Measurements from ENCODE around the gene ZNF592. TPM values are rescaled to one million over a fixed set of nuclear protein-coding genes. Genes with fewer than 3 reads are reported as not detected.
"Not testable (repeated sequence)": the region's sequence is repeated elsewhere in the genome, so short reads cannot be mapped to it uniquely, and the experiment has no call there.

Gene ZNF592, protein sequence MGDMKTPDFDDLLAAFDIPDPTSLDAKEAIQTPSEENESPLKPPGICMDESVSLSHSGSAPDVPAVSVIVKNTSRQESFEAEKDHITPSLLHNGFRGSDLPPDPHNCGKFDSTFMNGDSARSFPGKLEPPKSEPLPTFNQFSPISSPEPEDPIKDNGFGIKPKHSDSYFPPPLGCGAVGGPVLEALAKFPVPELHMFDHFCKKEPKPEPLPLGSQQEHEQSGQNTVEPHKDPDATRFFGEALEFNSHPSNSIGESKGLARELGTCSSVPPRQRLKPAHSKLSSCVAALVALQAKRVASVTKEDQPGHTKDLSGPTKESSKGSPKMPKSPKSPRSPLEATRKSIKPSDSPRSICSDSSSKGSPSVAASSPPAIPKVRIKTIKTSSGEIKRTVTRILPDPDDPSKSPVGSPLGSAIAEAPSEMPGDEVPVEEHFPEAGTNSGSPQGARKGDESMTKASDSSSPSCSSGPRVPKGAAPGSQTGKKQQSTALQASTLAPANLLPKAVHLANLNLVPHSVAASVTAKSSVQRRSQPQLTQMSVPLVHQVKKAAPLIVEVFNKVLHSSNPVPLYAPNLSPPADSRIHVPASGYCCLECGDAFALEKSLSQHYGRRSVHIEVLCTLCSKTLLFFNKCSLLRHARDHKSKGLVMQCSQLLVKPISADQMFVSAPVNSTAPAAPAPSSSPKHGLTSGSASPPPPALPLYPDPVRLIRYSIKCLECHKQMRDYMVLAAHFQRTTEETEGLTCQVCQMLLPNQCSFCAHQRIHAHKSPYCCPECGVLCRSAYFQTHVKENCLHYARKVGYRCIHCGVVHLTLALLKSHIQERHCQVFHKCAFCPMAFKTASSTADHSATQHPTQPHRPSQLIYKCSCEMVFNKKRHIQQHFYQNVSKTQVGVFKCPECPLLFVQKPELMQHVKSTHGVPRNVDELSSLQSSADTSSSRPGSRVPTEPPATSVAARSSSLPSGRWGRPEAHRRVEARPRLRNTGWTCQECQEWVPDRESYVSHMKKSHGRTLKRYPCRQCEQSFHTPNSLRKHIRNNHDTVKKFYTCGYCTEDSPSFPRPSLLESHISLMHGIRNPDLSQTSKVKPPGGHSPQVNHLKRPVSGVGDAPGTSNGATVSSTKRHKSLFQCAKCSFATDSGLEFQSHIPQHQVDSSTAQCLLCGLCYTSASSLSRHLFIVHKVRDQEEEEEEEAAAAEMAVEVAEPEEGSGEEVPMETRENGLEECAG (N-terminal part only)
- 10 to 100 TPM; 18.3 to 25.0 (median 21.4) TPM for polyA plus RNA-seq (ENCODE audit: insufficient read length in 10 of 10)
- long read RNA-seq, donor 1, partial matches to known transcripts, result 5 of 5 reads
- long read RNA-seq, donor 1, other reads (novel, unspliced or antisense), result 0 of 5 reads
- long read RNA-seq, donor 2, full-length matches to known transcripts, result 1 of 1 reads
- long read RNA-seq, donor 2, partial matches to known transcripts, result 0 of 1 reads
- long read RNA-seq, donor 2, other reads (novel, unspliced or antisense), result 0 of 1 reads
- long read RNA-seq, donor 3, result 0 reads
- long read RNA-seq, donor 4, full-length matches to known transcripts, result 2 of 2 reads
- long read RNA-seq, donor 4, partial matches to known transcripts, result 0 of 2 reads
- long read RNA-seq, donor 4, other reads (novel, unspliced or antisense), result 0 of 2 reads
- long read RNA-seq, donor 5, partial matches to known transcripts, result 16 of 16 reads
- long read RNA-seq, donor 5, other reads (novel, unspliced or antisense), result 0 of 16 reads
- long read RNA-seq, donor 6, full-length matches to known transcripts, result 3 of 3 reads
- long read RNA-seq, donor 6, partial matches to known transcripts, result 0 of 3 reads
- long read RNA-seq, donor 6, other reads (novel, unspliced or antisense), result 0 of 3 reads
- long read RNA-seq, donor 7, result 0 reads
- long read RNA-seq, donor 8, result 0 reads
- long read RNA-seq, donor 9, result 0 reads

DNA sequence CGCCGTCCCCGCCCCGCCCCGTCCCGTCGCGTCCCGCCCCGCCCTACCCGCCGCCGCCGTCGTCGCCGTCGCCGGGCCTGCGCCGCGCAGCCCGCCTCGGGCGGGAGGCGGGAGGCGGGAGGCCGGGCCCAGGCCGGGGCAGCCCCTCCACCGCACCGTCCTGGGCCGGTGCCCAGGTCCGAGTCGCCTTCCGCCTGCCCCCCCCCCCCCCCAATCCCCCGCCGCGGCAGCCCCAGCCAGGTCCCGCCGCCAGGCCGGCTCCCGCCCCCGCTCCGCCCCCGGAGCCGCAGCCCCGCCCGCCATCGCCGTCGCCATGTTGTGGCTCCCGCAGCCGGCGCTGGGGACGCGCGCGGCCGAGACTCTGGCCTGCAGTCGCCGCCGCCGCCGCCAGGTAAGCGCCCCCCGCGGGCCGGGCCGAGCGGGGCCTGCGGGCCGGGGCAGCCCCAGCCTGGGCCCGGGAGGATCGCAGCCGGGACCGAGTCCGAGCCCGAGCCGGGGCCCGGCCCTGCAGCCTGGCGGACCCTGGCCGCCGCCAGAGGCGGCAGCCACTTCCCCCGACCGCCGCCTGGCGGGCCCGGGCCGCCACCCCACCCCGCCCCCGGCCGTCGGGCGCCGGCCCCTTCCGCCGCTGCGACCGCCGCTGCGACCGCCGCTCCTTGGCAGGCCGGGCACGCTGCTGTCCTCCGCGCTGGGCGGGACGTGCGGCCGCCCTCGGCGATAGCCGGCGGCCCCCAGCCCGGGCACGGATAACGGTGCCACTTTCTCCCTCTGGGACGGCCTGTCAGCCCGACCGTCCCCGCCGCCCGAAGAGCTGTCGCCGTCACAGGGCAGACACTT, at the start of gene ZNF592:
TSS of gene ZNF592 (plus strand) at position 319 of the 837 bp plus-strand sequence. CDS start 34,084 bp downstream, outside the sequence.
- DNase-seq, result peak; percentile 74 to 90 (median 89)

DNA sequence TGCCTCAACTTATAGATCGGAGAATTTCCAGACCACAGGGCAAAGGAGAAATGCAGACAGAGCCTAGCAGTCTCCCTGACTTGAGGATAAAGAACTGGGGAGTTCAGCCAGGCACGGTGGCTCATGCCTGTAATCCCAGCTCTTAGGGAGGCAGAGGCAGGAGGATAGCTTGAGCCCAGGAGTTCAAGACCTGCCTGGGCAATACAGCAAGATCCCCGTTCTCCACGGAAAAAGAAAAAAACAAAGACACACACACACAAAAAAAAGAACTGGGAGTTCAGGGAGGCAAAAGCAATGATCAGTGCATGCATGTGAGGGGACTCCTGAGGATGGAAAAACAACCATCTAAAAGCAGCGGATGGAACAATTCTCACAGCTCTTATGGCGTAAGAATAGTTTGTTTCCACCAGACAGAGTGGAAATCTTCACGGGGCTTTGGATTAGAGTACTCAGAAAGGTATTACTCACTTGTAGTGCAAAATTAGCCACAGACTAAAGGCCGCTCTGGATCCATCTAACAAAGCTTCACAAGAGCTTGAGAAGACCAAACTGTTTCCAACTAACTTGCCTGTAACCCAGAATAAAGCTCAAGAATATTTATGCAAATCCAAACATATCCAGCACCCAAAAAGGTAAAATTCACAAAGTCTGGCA, 48.7 kb upstream of the ZNF592 start:
- no peak for DNase-seq

DNA sequence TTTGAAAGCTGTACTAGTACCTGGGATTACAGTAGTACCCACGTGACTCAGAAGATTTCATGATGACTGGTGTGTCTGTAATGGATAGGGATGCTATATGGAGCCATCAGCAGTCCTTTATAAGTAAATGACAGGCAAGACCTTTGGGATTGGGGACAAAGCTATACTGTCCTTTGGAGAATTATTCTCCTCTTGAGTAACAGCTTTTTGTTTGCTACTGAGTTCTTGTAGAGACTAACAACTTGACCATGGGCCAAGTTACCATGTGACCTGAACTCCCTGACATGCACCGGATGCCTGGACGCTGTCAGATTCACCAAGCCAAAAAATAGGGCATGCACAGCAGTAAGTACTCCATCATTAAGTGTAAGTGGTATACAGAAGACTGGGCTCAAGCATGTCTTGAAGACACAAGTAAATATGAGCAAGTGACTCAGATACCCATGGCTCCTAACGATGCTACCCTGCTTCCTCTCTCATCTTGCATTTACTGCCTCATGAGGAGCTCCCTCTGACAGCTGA, 45.4 kb upstream of the ZNF592 start:
- DNase-seq, result peak in 2 of 3 donors; percentile 17 to 42

DNA sequence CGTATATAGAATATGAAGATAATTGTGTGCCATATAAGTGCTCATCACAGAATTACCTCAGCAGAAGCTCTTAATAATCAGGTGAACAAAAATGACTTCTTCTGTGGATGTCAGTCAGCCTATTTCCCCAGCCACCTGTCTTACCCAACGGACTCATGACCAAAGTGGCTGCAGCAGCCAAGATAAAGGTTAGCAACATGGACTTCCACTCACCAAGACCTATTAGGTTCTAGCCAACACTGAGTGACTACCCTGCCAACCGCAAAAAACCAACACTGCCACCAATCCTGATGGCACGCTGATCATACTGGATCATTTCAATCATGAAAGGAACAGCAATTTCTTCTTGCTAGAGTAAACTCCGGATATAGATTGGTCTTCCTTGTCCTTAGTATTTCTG, 44.6 kb upstream of the ZNF592 start:
- no peak for DNase-seq

DNA sequence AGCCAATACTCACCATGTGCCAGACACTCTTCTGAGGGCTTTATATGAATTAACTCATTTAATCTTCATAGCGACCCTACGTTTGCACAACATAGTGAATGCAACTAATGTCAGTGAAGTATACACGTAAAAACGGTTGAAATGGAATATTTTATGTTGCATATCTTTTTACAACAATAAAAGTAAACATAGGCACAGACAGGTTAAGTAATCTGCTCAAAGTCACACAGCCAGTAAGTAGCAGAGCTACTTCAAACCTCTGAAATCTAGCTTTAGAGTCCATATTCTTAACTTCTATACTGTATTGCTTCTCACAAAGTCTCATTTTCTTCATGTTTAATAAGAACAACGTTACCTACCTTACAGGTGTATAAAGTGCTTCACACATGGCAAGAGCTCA, 34.0 kb upstream of the ZNF592 start:
- DNase-seq, result no peak

DNA sequence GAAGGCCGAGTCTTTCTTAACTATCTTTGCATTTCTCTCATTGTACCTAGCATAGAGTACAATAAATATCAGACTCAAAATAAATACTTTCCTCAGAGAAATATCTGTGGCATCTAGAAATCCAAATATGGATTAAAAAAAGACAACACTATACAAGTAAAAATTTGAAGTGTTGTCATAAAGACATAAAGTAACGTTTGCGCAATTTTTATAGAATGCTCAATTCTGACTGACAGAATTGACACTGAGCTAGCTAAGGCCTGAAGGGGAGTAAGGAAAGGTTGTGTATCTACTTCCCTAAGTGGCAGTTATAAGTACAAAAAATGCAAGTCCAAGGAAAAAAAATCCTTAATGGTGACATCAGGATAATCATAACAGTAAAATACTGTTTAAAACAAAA, 33.6 kb upstream of the ZNF592 start:
- DNase-seq, result no peak

DNA sequence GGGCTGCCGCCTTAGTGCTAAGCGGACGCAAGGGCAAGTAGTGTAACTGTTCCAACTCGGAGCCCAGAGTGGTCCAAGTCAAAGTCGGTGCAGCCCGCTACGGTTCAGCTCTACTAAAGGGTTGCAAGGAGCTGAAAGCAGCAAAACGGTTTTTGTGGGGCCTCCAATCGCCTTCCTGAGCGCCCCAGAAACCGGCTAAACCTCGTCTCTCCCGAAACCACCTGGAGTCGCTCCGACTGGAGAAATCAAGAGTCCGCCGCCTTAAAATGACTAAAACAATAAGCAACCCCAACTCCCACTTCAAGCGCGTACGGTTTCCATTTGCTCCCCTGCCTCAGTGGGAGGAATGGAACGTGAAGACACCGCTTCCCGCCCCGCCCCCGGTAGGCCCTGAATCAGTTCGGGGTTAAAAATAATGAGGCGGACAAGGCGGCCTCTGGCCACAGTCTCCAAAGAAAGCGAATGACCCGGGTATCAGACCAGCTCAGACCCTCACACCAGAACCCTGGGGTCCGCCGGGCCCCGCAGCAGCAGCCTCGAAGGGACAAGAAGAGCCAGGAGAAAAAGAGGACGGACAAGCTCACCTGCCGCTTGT, 32.9 kb upstream of the ZNF592 start:
- DNase-seq, result peak in 1 of 3 donors; percentile 14

- peak; percentile 89 to 98 (median 94) for DNase-seq
Observed at GRCh38 chr15:84716036-84716732, 32.2 kb upstream of the ZNF592 start, which contains the start of gene SEC11A. Gene SEC11A, minus strand, starts transcription at chr15:84716139. Its CDS starts 64 bp downstream, at chr15:84716075.

GRCh38 chr15:84721371-84721770, 27.0 kb upstream of the ZNF592 start:
- DNase-seq, result peak in 2 of 3 donors; percentile 18 to 22

DNA sequence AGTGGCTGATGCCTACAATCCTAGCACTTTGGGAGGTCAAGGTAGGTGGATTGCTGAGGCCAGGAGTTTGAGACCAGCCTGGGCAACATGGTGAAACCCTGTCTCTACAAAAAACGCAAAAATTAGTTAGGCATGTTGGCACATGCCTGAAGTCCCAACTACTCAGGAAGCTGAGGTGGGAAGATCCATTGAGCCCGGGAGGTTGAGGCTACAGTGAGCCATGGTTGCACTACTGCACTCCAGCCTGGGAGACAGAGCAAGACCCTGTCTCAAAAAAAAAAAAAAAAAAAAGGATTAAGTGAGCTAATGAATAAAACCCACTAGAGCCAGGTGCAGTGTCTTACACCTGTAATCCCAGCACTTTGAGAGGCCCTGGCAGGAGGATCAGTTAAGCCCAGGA, 25.8 kb upstream of the ZNF592 start:
- DNase-seq, result no peak

- peak in 2 of 3 donors; percentile 22 to 29 for DNase-seq
Observed at GRCh38 chr15:84725001-84725491, 23.3 kb upstream of the ZNF592 start.

- DNase-seq, result no peak
Observed at GRCh38 chr15:84727429-84727828, 21.0 kb upstream of the ZNF592 start.

DNA sequence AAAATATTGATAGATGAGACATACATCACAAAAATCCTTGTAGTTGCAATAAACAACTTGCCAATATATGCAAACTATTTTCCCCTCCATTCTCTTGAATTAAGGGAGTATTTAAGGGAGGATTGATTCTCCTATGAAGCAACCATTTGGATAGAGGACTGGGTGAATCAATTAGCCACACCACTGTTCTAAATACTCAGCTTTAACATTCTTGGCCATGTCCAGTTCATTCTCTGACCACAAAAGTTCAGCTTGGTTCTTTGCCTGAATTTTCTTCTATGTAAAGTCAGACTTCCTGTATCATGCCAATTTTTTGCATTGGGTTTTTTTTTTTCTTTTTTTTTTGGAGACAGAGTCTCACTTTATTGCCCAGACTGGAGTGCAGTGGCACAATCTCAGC, 16.6 kb upstream of the ZNF592 start:
- DNase-seq, result peak in 1 of 3 donors; percentile 23

DNA sequence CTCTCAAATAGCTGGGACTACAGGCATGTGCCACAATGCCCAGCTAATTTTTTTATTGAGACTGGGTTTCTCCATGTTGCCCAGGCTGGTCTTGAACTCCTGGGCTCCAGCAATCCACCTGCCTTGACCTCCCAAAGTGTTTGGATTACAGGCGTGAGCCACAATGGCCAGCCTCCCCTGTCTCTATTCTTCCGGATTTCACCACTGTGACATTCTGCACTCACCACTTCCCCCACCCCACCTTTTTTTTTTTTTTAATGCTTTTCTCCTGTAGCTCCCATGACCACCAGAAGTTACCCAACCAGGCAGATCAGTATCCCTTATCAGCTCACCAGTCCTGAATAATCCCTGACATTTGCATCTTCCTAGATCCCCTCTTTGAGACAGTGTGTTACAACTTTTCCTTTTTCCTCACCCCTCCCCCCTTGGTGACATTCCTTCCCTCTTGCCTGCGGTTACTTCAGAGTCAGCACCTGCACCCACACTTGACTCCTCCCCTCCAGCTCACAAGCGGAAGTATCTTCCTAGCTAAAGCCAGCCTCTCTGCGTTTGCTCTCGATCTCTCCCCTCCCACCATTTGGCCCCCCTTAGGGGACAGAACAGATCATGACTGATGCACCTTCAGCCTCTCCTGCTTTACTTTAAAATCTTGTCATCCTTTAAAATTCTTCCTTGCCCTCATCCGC, 13.5 kb upstream of the ZNF592 start:
- DNase-seq, result peak in 2 of 3 donors; percentile 26 to 52

- not testable (repeated sequence) for DNase-seq
Observed at GRCh38 chr15:84735480-84736061, 12.8 kb upstream of the ZNF592 start.

- no peak for DNase-seq
Observed at GRCh38 chr15:84736375-84736774, 12.0 kb upstream of the ZNF592 start.
